ENCODE data around the gene TMA7.

TMA7 gene

GRCh38 chr3:48426944-48427629 is 13.0 kb upstream of the TMA7 start:
- H3K27me3 ChIP-seq (ENCODE audit: control insufficient read depth in 1 of 2, insufficient read depth in 1 of 2, low read length in 2 of 2) = no peaks in the 10 kb centered on the region
- H2BK5ac ChIP-seq (ENCODE audit: low read depth, low read length, poor library complexity, severe bottlenecking) = no peak overlapping the region
- no peak overlapping the region for H2BK15ac ChIP-seq (ENCODE audit: low read depth, poor library complexity, severe bottlenecking)
- no peak overlapping the region for H3K18ac ChIP-seq (ENCODE audit: low read depth in 1 of 2, low read length in 2 of 2)
- WGBS = 85% methylated on average over 7 of the region's 8 CpGs
- peak overlapping the region; percentile 80 for H3K9ac ChIP-seq (ENCODE audit: low read length)
- H2AK5ac ChIP-seq (ENCODE audit: low read length, severe bottlenecking) = no peak overlapping the region
- H2BK12ac ChIP-seq (ENCODE audit: low read length in 2 of 2) = no peak overlapping the region
- peak overlapping the region in 1 of 2 experiments; percentile 42 for H3K4ac ChIP-seq (ENCODE audit: low read depth in 1 of 2, low read length in 2 of 2)
- H3K27ac ChIP-seq (ENCODE audit: low read length, poor library complexity, severe bottlenecking) = no peak overlapping the region
- H3K23ac ChIP-seq (ENCODE audit: low read length in 2 of 2) = no peak overlapping the region
- H3K4me3 ChIP-seq (ENCODE audit: insufficient read depth in 1 of 2, low read depth in 1 of 2, low read length in 2 of 2) = peak overlapping the region in 1 of 2 experiments; percentile 79
- no peaks in the 10 kb centered on the region for H3K9me3 ChIP-seq (ENCODE audit: control insufficient read depth, low read length)
- no peak overlapping the region for H4K8ac ChIP-seq (ENCODE audit: low read length)
- H3K4me2 ChIP-seq (ENCODE audit: low read length, poor library complexity, severe bottlenecking) = no peak overlapping the region
- H2AFZ ChIP-seq (ENCODE audit: low read depth, low read length) = no peak overlapping the region
- peaks cover 54% of the 10 kb centered on the region for H3K4me1 ChIP-seq (ENCODE audit: control insufficient read depth, insufficient read depth, low read depth, low read length)
- DNase-seq = no peak
- H4K91ac ChIP-seq (ENCODE audit: low read length) = no peak overlapping the region
- H2BK120ac ChIP-seq (ENCODE audit: low read depth, low read length) = no peak overlapping the region
- H3K14ac ChIP-seq (ENCODE audit: low read length in 2 of 2) = no peak overlapping the region
- H3K79me1 ChIP-seq (replicated peaks; ENCODE audit: low read length, poor library complexity, severe bottlenecking) = peaks cover 49% of the 10 kb centered on the region
- peaks cover 5 to 40% of the 10 kb centered on the region in 2 experiments for H3K36me3 ChIP-seq (ENCODE audit: control insufficient read depth in 1 of 2, insufficient read depth in 2 of 2, low read depth in 1 of 2, low read length in 2 of 2)

- no peaks in the 10 kb centered on the region for H3K27me3 ChIP-seq (ENCODE audit: control insufficient read depth in 1 of 2, insufficient read depth in 1 of 2, low read length in 2 of 2)
- no peak overlapping the region for H2BK15ac ChIP-seq (ENCODE audit: low read depth, poor library complexity, severe bottlenecking)
- DNase-seq = no peak
- no peak overlapping the region for H2BK5ac ChIP-seq (ENCODE audit: low read depth, low read length, poor library complexity, severe bottlenecking)
- H2BK120ac ChIP-seq (ENCODE audit: low read depth, low read length) = no peak overlapping the region
- H2AFZ ChIP-seq (ENCODE audit: low read depth, low read length) = no peak overlapping the region
- no peak overlapping the region for H3K27ac ChIP-seq (ENCODE audit: low read length, poor library complexity, severe bottlenecking)
- no peak overlapping the region for H4K8ac ChIP-seq (ENCODE audit: low read length)
- no peak overlapping the region for H3K4me2 ChIP-seq (ENCODE audit: low read length, poor library complexity, severe bottlenecking)
- H3K4me3 ChIP-seq (ENCODE audit: insufficient read depth in 1 of 2, low read depth in 1 of 2, low read length in 2 of 2) = peak overlapping the region in 1 of 2 experiments; percentile 79
- no peak overlapping the region for H3K23ac ChIP-seq (ENCODE audit: low read length in 2 of 2)
- no peak overlapping the region for H2BK12ac ChIP-seq (ENCODE audit: low read length in 2 of 2)
- H3K14ac ChIP-seq (ENCODE audit: low read length in 2 of 2) = no peak overlapping the region
- H4K91ac ChIP-seq (ENCODE audit: low read length) = no peak overlapping the region
- no peaks in the 10 kb centered on the region for H3K9me3 ChIP-seq (ENCODE audit: control insufficient read depth, low read length)
- H3K4ac ChIP-seq (ENCODE audit: low read depth in 1 of 2, low read length in 2 of 2) = peak overlapping the region in 1 of 2 experiments; percentile 42
- H3K18ac ChIP-seq (ENCODE audit: low read depth in 1 of 2, low read length in 2 of 2) = no peak overlapping the region
- H2AK5ac ChIP-seq (ENCODE audit: low read length, severe bottlenecking) = peak overlapping the region; percentile 18
- peaks cover 10 to 40% of the 10 kb centered on the region in 2 experiments for H3K36me3 ChIP-seq (ENCODE audit: control insufficient read depth in 1 of 2, insufficient read depth in 2 of 2, low read depth in 1 of 2, low read length in 2 of 2)
- peaks cover 58% of the 10 kb centered on the region for H3K4me1 ChIP-seq (ENCODE audit: control insufficient read depth, insufficient read depth, low read depth, low read length)
- H3K79me1 ChIP-seq (replicated peaks; ENCODE audit: low read length, poor library complexity, severe bottlenecking) = peaks cover 44% of the 10 kb centered on the region
- WGBS = 90% methylated on average over 9 of the region's 9 CpGs
- H3K9ac ChIP-seq (ENCODE audit: low read length) = peak overlapping the region; percentile 80
Measured at GRCh38 chr3:48427630-48427962, 12.5 kb upstream of the TMA7 start.

- Histone ChIP-seq H3K14ac (ENCODE audit: low read length in 2 of 2) (no peak overlapping the region), H4K8ac (ENCODE audit: low read length) (no peak overlapping the region), H3K27ac (ENCODE audit: low read length, poor library complexity, severe bottlenecking) (peak overlapping the region; percentile 55), H3K23ac (ENCODE audit: low read length in 2 of 2) (no peak overlapping the region), H3K9ac (ENCODE audit: low read length) (peak overlapping the region; percentile 80), H3K4ac (ENCODE audit: low read depth in 1 of 2, low read length in 2 of 2) (no peak overlapping the region), H3K79me1 (replicated peaks; ENCODE audit: low read length, poor library complexity, severe bottlenecking) (peaks cover 42% of the 10 kb centered on the region), H2BK15ac (ENCODE audit: low read depth, poor library complexity, severe bottlenecking) (no peak overlapping the region), H2BK120ac (ENCODE audit: low read depth, low read length) (no peak overlapping the region), H4K91ac (ENCODE audit: low read length) (no peak overlapping the region), H3K9me3 (ENCODE audit: control insufficient read depth, low read length) (no peaks in the 10 kb centered on the region), H3K4me1 (ENCODE audit: control insufficient read depth, insufficient read depth, low read depth, low read length) (peaks cover 61% of the 10 kb centered on the region), H2BK12ac (ENCODE audit: low read length in 2 of 2) (no peak overlapping the region), H3K4me3 (ENCODE audit: insufficient read depth in 1 of 2, low read depth in 1 of 2, low read length in 2 of 2) (peak overlapping the region; percentile 72 to 79), H2AK5ac (ENCODE audit: low read length, severe bottlenecking) (peak overlapping the region; percentile 18), H3K4me2 (ENCODE audit: low read length, poor library complexity, severe bottlenecking) (peak overlapping the region; percentile 86), H3K18ac (ENCODE audit: low read depth in 1 of 2, low read length in 2 of 2) (no peak overlapping the region), H3K27me3 (ENCODE audit: control insufficient read depth in 1 of 2, insufficient read depth in 1 of 2, low read length in 2 of 2) (no peaks in the 10 kb centered on the region), H2AFZ (ENCODE audit: low read depth, low read length) (no peak overlapping the region), H2BK5ac (ENCODE audit: low read depth, low read length, poor library complexity, severe bottlenecking) (peak overlapping the region; percentile 0), H3K36me3 (ENCODE audit: control insufficient read depth in 1 of 2, insufficient read depth in 2 of 2, low read depth in 1 of 2, low read length in 2 of 2) (peaks cover 15 to 40% of the 10 kb centered on the region in 2 experiments)
- DNase-seq = no peak
- 67% methylated on average over 7 of the region's 7 CpGs for WGBS
Measured at GRCh38 chr3:48428088-48428571, 11.9 kb upstream of the TMA7 start.

- H2BK120ac ChIP-seq (ENCODE audit: low read depth, low read length) = peak overlapping the region; percentile 71
- no peak overlapping the region for H2AK5ac ChIP-seq (ENCODE audit: low read length, severe bottlenecking)
- H3K79me1 ChIP-seq (replicated peaks; ENCODE audit: low read length, poor library complexity, severe bottlenecking) = peaks cover 38% of the 10 kb centered on the region
- peak overlapping the region; percentile 21 to 42 for H3K4ac ChIP-seq (ENCODE audit: low read depth in 1 of 2, low read length in 2 of 2)
- no peak overlapping the region for H2BK12ac ChIP-seq (ENCODE audit: low read length in 2 of 2)
- peaks cover 20 to 40% of the 10 kb centered on the region in 2 experiments for H3K36me3 ChIP-seq (ENCODE audit: control insufficient read depth in 1 of 2, insufficient read depth in 2 of 2, low read depth in 1 of 2, low read length in 2 of 2)
- DNase-seq = peak; percentile 51
- no peak overlapping the region for H3K14ac ChIP-seq (ENCODE audit: low read length in 2 of 2)
- peak overlapping the region; percentile 81 for H4K8ac ChIP-seq (ENCODE audit: low read length)
- peak overlapping the region; percentile 86 for H3K4me2 ChIP-seq (ENCODE audit: low read length, poor library complexity, severe bottlenecking)
- H3K4me1 ChIP-seq (ENCODE audit: control insufficient read depth, insufficient read depth, low read depth, low read length) = peaks cover 67% of the 10 kb centered on the region
- 2% methylated on average over 46 of the region's 60 CpGs for WGBS
- peak overlapping the region; percentile 39 for H3K27ac ChIP-seq (ENCODE audit: low read length, poor library complexity, severe bottlenecking)
- H3K23ac ChIP-seq (ENCODE audit: low read length in 2 of 2) = no peak overlapping the region
- no peaks in the 10 kb centered on the region for H3K27me3 ChIP-seq (ENCODE audit: control insufficient read depth in 1 of 2, insufficient read depth in 1 of 2, low read length in 2 of 2)
- H2BK5ac ChIP-seq (ENCODE audit: low read depth, low read length, poor library complexity, severe bottlenecking) = no peak overlapping the region
- peak overlapping the region; percentile 80 for H3K9ac ChIP-seq (ENCODE audit: low read length)
- peak overlapping the region; percentile 52 for H4K91ac ChIP-seq (ENCODE audit: low read length)
- H2BK15ac ChIP-seq (ENCODE audit: low read depth, poor library complexity, severe bottlenecking) = no peak overlapping the region
- H3K4me3 ChIP-seq (ENCODE audit: insufficient read depth in 1 of 2, low read depth in 1 of 2, low read length in 2 of 2) = peak overlapping the region; percentile 72 to 79
- no peaks in the 10 kb centered on the region for H3K9me3 ChIP-seq (ENCODE audit: control insufficient read depth, low read length)
- peak overlapping the region; percentile 56 to 84 for H3K18ac ChIP-seq (ENCODE audit: low read depth in 1 of 2, low read length in 2 of 2)
- peak overlapping the region; percentile 21 for H2AFZ ChIP-seq (ENCODE audit: low read depth, low read length)
Measured at GRCh38 chr3:48428572-48429316, 11.3 kb upstream of the TMA7 start.
